ENCODE results near the gene CABLES1.

DNA sequence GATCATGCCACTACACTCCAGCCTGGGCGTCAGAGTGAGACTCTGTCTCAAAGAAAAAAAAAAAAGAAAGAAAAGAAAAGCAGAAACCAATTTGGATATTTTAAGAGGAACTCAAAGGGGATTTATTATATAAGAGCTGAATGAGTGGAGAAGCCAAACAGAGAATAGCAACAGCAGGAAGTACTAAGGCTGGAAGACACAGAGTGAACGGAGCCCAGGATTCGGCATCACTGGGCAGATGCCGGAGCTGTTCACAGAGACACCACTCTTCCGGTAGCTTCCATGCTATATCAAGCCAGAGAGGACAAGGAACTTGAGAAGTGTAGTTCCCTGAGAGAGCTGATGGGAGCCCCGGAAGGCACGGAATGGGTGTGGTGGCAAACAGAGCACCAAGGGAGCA is 47.0 kb upstream of the CABLES1 start:
- TF ChIP-seq POLR2A (IDR thresholded peaks at IDR 0.05): no peak
- TF ChIP-seq, protein P1, sequence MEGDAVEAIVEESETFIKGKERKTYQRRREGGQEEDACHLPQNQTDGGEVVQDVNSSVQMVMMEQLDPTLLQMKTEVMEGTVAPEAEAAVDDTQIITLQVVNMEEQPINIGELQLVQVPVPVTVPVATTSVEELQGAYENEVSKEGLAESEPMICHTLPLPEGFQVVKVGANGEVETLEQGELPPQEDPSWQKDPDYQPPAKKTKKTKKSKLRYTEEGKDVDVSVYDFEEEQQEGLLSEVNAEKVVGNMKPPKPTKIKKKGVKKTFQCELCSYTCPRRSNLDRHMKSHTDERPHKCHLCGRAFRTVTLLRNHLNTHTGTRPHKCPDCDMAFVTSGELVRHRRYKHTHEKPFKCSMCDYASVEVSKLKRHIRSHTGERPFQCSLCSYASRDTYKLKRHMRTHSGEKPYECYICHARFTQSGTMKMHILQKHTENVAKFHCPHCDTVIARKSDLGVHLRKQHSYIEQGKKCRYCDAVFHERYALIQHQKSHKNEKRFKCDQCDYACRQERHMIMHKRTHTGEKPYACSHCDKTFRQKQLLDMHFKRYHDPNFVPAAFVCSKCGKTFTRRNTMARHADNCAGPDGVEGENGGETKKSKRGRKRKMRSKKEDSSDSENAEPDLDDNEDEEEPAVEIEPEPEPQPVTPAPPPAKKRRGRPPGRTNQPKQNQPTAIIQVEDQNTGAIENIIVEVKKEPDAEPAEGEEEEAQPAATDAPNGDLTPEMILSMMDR (IDR thresholded peaks at IDR 0.05): no peak

Data from uterus (tissue), 2 donors.